HEK293 (cell line): ENCODE results near the gene SFSWAP.

ENCODE experiments used
- CTCF ChIA-PET: fragments of 350-600 bp; formaldehyde crosslinking; extraction: SDS; loops from one replicate; lab custom pipeline; 2021; ENCODE audit warnings: antibody characterized with exemption; lab: Yijun Ruan, JAX
- POLR2A ChIA-PET: fragments of 300-600 bp; formaldehyde crosslinking; extraction: SDS; loops from one replicate; lab custom pipeline; 2020; ENCODE audit warnings: antibody characterized with exemption, inconsistent platforms; lab: Yijun Ruan, JAX
- H3K27ac ChIP-seq: fragments of 200-500 bp; sonication (Bioruptor generic); 2 replicates; pipeline ENCODE4 v1.5.1; 2014; ENCODE audit warnings: low read depth, low read length, control low read depth, inconsistent platforms; ENCODE audit errors: extremely low read depth
- H3K36me3 ChIP-seq, 2 experiments: fragments of 200-500 bp in 1 of 2; sonication (Bioruptor generic) in 1 of 2; 1 replicate in 1 of 2; 2 replicates in 1 of 2; pipeline ENCODE4 v1.5.1; 2014 to 2017; ENCODE audit warnings: inconsistent platforms in 2 of 2, low read length in 2 of 2; ENCODE audit not compliant: control insufficient read depth in 2 of 2, insufficient read depth in 1 of 2
- H3K4me1 ChIP-seq: fragments of 200-500 bp; sonication (Bioruptor generic); 2 replicates; pipeline ENCODE4 v1.5.1; 2014; ENCODE audit warnings: mild to moderate bottlenecking, low read length, inconsistent platforms; ENCODE audit not compliant: control insufficient read depth, insufficient read depth
- H3K4me3 ChIP-seq: 2 replicates; pipeline ENCODE4 v1.5.1; 2011; ENCODE audit warnings: low read depth, mild to moderate bottlenecking, control low read depth, low read length, moderate library complexity
- H3K9me3 ChIP-seq: fragments of 200-500 bp; sonication (Bioruptor generic); 2 replicates; pipeline ENCODE4 v1.5.1; 2014; ENCODE audit warnings: low read depth, low read length, inconsistent platforms; ENCODE audit not compliant: control insufficient read depth, insufficient read depth
- BCL11A ChIP-seq: fragments of 450-650 bp; formaldehyde crosslinking; IDR thresholded peaks from 2 replicates; pipeline ENCODE4 v1.5.1; 2016; ENCODE audit warnings: low read depth, missing biosample characterization, missing genetic modification characterization
- GLIS1 ChIP-seq: fragments of 450-650 bp; formaldehyde crosslinking; IDR thresholded peaks from 2 replicates; pipeline ENCODE4 v1.5.1; 2016; ENCODE audit warnings: missing biosample characterization, missing genetic modification characterization
- GLIS2 ChIP-seq: fragments of 450-650 bp; formaldehyde crosslinking; IDR thresholded peaks from 2 replicates; pipeline ENCODE4 v1.5.1; 2016; ENCODE audit warnings: missing biosample characterization, missing genetic modification characterization
- KLF8 ChIP-seq: fragments of 450-650 bp; formaldehyde crosslinking; IDR thresholded peaks from 2 replicates; pipeline ENCODE4 v1.5.1; 2016; ENCODE audit warnings: missing biosample characterization, missing genetic modification characterization
- REPIN1 ChIP-seq: fragments of 450-650 bp; formaldehyde crosslinking; IDR thresholded peaks from 2 replicates; pipeline ENCODE4 v1.5.1; 2017; ENCODE audit warnings: missing biosample characterization, missing genetic modification characterization, low read depth
- TCF7L2 ChIP-seq: IDR thresholded peaks from 2 replicates; pipeline ENCODE4 v1.6.1; 2011; ENCODE audit warnings: low read depth, mild to moderate bottlenecking, inconsistent platforms, low read length, moderate library complexity, borderline replicate concordance
- TSHZ1 ChIP-seq: fragments of 450-650 bp; formaldehyde crosslinking; IDR thresholded peaks from 2 replicates; pipeline ENCODE4 v1.5.1; 2016; ENCODE audit warnings: missing biosample characterization, missing genetic modification characterization, borderline replicate concordance
- ZFHX2 ChIP-seq: fragments of 450-650 bp; formaldehyde crosslinking; conservative IDR thresholded peaks from 2 replicates; pipeline ENCODE4 v1.5.1; 2016; ENCODE audit warnings: missing biosample characterization, missing genetic modification characterization
- ZIC2 ChIP-seq: fragments of 450-650 bp; formaldehyde crosslinking; IDR thresholded peaks from 2 replicates; pipeline ENCODE4 v1.5.1; 2016; ENCODE audit warnings: missing biosample characterization, missing genetic modification characterization
- ZNF311 ChIP-seq: fragments of 450-650 bp; formaldehyde crosslinking; IDR thresholded peaks from 2 replicates; pipeline ENCODE4 v1.5.1; 2017; ENCODE audit warnings: missing biosample characterization, missing genetic modification characterization, borderline replicate concordance
- ZNF391 ChIP-seq: fragments of 450-650 bp; formaldehyde crosslinking; IDR thresholded peaks from 2 replicates; pipeline ENCODE4 v1.5.1; 2016; ENCODE audit warnings: low read depth, missing biosample characterization, missing genetic modification characterization, borderline replicate concordance
- ZNF394 ChIP-seq: fragments of 450-650 bp; formaldehyde crosslinking; IDR thresholded peaks from 2 replicates; pipeline ENCODE4 v1.5.1; 2016; ENCODE audit warnings: missing biosample characterization, missing genetic modification characterization, mild to moderate bottlenecking, moderate library complexity, borderline replicate concordance
- ZNF416 ChIP-seq: fragments of 450-650 bp; formaldehyde crosslinking; IDR thresholded peaks from 2 replicates; pipeline ENCODE4 v1.5.1; 2016; ENCODE audit warnings: missing biosample characterization, missing genetic modification characterization
- ZNF501 ChIP-seq: fragments of 450-650 bp; formaldehyde crosslinking; IDR thresholded peaks from 2 replicates; pipeline ENCODE4 v1.5.1; 2016; ENCODE audit warnings: missing biosample characterization, missing genetic modification characterization
- ZNF510 ChIP-seq: fragments of 450-650 bp; formaldehyde crosslinking; IDR thresholded peaks from 2 replicates; pipeline ENCODE4 v1.5.1; 2018; ENCODE audit warnings: mild to moderate bottlenecking, missing genetic modification characterization, missing biosample characterization; ENCODE audit not compliant: insufficient replicate concordance
- ZNF549 ChIP-seq: fragments of 450-650 bp; IDR thresholded peaks from 2 replicates; pipeline ENCODE4 v1.5.1; 2018; ENCODE audit warnings: missing biosample characterization, missing genetic modification characterization, mild to moderate bottlenecking, inconsistent platforms, moderate library complexity
- ZNF585B ChIP-seq: fragments of 450-650 bp; formaldehyde crosslinking; IDR thresholded peaks from 2 replicates; pipeline ENCODE4 v1.5.1; 2016; ENCODE audit warnings: missing biosample characterization, missing genetic modification characterization
- ZNF596 ChIP-seq: fragments of 450-650 bp; IDR thresholded peaks from 2 replicates; pipeline ENCODE4 v1.5.0; 2018; ENCODE audit warnings: missing biosample characterization, mild to moderate bottlenecking, missing genetic modification characterization, moderate library complexity
- ZNF670 ChIP-seq: fragments of 450-650 bp; formaldehyde crosslinking; IDR thresholded peaks from 2 replicates; pipeline ENCODE4 v1.5.1; 2016; ENCODE audit warnings: missing biosample characterization, missing genetic modification characterization, low read depth
- TF ChIP-seq, protein P1 (sequence below): fragments of 450-650 bp; formaldehyde crosslinking; IDR thresholded peaks from 2 replicates; pipeline ENCODE4 v1.5.1; 2016; ENCODE audit warnings: missing biosample characterization, missing genetic modification characterization
- TF ChIP-seq, protein P2 (sequence below): fragments of 450-650 bp; formaldehyde crosslinking; IDR thresholded peaks from 2 replicates; pipeline ENCODE4 v1.5.1; 2016; ENCODE audit warnings: missing biosample characterization, missing genetic modification characterization

The SFSWAP gene

GRCh38 chr12:131836193-131836592, 125.3 kb downstream of the SFSWAP start:
- Histone ChIP-seq H3K4me1 (no peaks in the 10 kb centered on the region), H3K9me3 (no peaks in the 10 kb centered on the region), H3K36me3 (no peaks in the 10 kb centered on the region), H3K4me3 (no peak overlapping the region), H3K27ac (no peak overlapping the region)
- POLR2A ChIA-PET: no interaction called here
- peak; percentile 44 for TF ChIP-seq ZIC2
- TF ChIP-seq ZNF549: no peak
- peak; percentile 45; the same call in 1 of the 2 replicates for TF ChIP-seq GLIS2 (tag by site-specific recombination)
- TF ChIP-seq ZNF510 (tag by site-specific recombination): no peak
- TF ChIP-seq, protein P1, sequence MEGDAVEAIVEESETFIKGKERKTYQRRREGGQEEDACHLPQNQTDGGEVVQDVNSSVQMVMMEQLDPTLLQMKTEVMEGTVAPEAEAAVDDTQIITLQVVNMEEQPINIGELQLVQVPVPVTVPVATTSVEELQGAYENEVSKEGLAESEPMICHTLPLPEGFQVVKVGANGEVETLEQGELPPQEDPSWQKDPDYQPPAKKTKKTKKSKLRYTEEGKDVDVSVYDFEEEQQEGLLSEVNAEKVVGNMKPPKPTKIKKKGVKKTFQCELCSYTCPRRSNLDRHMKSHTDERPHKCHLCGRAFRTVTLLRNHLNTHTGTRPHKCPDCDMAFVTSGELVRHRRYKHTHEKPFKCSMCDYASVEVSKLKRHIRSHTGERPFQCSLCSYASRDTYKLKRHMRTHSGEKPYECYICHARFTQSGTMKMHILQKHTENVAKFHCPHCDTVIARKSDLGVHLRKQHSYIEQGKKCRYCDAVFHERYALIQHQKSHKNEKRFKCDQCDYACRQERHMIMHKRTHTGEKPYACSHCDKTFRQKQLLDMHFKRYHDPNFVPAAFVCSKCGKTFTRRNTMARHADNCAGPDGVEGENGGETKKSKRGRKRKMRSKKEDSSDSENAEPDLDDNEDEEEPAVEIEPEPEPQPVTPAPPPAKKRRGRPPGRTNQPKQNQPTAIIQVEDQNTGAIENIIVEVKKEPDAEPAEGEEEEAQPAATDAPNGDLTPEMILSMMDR: peak; percentile 50
- CTCF ChIA-PET: interaction anchor here (0.6 to 1.3 kb wide), 10 partner anchors 23 to 1009 kb away, joined by 3 to 7 read pairs (median 4); no protein-coding TSS in a partner anchor

DNA sequence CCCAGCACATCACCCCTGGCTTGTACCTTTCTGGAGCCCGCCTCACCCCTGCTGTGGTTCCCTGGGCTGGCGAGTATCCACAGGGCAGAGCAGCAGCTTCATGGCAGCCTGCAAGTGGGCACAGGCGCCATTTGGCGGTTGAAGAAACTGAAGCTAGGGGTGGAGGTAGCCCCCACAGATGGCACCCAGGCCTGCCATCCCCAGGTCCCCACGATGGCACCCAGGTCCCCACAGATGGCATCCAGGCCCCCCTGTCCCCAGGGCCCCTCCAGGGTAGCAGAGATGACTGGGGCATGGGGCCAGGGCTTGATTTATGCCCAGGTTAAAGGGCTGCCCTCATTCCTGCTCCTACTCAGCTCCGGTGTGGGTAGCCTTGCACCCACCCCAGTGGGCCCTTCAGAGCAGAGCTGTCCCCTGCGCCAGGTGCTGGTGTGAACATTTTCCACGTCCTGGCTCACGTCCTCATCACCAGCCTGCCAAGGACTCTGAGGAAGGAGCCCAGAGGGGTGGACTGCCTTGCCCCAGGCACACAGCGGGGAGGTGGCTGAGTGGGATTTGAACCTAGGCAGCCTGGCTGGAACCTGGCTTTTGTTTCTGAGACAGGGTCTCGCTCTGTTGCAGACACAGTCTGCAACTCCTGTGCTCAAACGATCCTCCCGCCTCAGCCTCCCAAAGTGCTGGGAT, 126.0 kb downstream of the SFSWAP start:
- Histone ChIP-seq H3K27ac (no peak overlapping the region), H3K4me1 (no peaks in the 10 kb centered on the region), H3K4me3 (no peak overlapping the region), H3K9me3 (no peaks in the 10 kb centered on the region), H3K36me3 (no peaks in the 10 kb centered on the region)
- no peak for TF ChIP-seq KLF8 (tag by site-specific recombination)
- TF ChIP-seq ZNF501 (tag by site-specific recombination): no peak
- no peak for TF ChIP-seq GLIS1
- no peak for TF ChIP-seq ZNF670 (tag by site-specific recombination)
- no peak for TF ChIP-seq ZNF596
- TF ChIP-seq ZFHX2 (tag by site-specific recombination): no peak
- no peak for TF ChIP-seq TCF7L2
- TF ChIP-seq ZNF416 (tag by site-specific recombination): no peak
- no peak for TF ChIP-seq REPIN1 (tag by site-specific recombination)
- TF ChIP-seq ZNF391 (tag by site-specific recombination): no peak
- TF ChIP-seq ZNF394 (tag by site-specific recombination): no peak
- TF ChIP-seq ZNF585B (tag by site-specific recombination): no peak
- TF ChIP-seq, protein P2, sequence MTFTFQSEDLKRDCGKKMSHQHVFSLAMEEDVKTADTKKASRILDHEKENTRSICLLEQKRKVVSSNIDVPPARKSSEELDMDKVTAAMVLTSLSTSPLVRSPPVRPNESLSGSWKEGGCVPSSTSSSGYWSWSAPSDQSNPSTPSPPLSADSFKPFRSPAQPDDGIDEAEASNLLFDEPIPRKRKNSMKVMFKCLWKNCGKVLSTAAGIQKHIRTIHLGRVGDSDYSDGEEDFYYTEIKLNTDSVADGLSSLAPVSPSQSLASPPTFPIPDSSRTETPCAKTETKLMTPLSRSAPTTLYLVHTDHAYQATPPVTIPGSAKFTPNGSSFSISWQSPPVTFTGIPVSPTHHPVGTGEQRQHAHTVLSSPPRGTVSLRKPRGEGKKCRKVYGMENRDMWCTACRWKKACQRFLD (tag by site-specific recombination): no peak
- TF ChIP-seq ZNF311: no peak
- TF ChIP-seq BCL11A (tag by site-specific recombination): no peak
- no peak for TF ChIP-seq TSHZ1
- ChIA-PET POLR2A (interaction anchor here (0.6 kb wide), 1 partner anchor 91 kb away, joined by 3 read pairs; no protein-coding TSS in a partner anchor), CTCF (interaction anchor here (0.7 to 1.3 kb wide), 4 partner anchors 26 to 166 kb away, joined by 3 to 7 read pairs (median 4); no protein-coding TSS in a partner anchor)
